Activated T-cell treated with anti-CD3 and anti-CD28 coated beads for 24 hours (primary cell): ENCODE data around the gene C6.

Experiments used
- DNase-seq: peaks from one replicate; pipeline ENCODE4 v3.0.0-alpha.2; 2020; ENCODE audit warnings: low read depth

C6 gene

DNA sequence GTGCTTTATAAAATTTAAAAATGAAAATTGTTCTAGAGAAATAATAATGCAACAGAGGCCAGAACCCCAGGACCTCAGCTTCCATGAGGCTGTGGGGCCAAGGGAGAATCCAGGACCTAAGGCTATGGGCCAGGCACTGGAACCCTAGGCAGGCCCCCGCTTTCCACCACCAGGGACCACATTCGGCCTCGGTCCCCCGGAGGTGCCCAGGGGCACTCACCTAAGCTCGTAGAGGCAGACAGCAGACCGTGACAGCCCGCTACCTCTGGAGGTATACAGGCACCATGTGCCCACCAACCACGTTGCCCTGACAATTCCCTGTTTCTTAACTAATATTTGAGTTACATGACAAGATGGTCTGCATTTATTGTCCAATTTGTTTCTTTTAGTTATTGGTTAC lies 92.7 kb downstream of the C6 start:
- no peak for DNase-seq

DNA sequence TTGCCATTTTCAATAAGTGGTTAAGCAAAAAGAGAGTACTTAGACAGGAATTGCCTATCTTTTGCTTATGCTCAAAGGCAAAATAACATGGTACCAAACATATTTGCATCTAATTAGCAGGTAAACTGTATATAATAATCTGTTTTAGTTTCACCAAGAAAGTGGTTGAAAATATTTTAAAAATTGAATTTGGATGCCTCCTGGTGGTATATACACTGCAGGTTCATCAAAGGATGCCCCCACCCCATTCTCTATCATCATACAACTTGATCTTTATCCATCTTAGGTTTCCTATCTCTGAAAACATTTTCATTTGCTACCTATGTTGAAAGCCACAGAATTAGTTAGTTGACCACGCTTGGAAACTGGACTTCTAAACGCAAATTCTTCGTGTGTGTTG lies 95.2 kb downstream of the C6 start:
- no peak for DNase-seq

DNA sequence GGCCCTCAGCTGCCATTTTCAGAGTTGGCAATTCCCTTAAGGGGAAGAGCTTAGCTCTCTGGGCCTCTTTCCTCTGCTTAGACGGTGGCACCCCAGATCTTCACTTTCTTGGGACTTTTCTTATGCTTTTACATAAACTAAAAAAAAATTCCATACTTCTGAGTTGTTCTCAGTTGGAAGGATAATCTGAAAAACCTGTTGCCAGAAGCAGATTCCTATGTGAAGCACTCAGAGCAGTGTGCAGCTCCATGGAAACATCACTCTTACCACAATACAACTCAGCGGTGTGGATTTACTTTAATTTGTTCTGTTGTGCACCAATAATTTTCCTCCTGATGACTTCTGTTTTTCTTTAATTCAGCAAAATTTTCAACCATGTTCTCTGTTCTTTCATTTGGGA lies 98.1 kb downstream of the C6 start:
- DNase-seq, result no peak

DNA sequence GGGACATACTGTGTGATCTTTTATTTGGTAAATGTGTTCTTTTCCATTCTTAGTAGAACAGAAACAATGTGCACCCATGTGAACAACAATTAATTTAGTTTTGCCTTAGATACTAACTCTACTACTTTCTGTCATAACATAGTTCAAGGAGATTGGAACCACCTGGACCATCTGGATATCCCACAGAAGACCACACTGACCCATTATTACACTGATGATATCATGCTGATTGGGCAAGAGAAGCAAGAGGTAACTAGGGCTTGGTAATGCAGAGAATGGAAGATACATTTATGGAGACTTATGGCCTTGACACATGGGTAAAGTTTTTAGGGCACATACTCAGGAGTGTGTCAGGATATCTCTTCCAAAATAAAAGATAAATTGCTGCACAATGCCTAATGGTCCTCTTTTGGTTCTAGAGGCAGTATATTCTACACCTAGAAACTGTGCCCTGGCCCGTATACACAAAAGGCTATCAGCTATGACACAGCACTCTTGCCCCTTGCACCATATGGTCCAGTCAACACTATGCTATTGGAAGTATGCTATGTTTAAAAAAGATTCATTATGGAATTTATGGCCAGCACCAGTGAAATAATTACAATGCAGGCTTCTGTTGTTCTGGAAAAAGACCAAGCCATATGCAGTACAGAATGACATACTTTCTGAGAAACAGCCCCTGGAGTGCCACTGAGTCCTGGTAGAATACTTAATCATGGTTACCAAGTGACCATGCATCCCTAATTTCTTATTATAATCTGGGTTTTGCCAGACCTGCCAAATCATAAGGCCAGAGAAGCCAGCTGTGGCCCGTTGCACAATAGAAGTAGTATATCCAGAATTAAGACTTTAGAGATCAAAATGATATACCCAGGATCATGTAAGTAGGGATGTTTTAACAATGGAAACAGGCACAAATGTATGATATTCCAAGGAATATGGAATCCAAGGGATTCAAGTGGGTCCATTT lies 100.6 kb downstream of the C6 start:
- DNase-seq, result no peak

DNA sequence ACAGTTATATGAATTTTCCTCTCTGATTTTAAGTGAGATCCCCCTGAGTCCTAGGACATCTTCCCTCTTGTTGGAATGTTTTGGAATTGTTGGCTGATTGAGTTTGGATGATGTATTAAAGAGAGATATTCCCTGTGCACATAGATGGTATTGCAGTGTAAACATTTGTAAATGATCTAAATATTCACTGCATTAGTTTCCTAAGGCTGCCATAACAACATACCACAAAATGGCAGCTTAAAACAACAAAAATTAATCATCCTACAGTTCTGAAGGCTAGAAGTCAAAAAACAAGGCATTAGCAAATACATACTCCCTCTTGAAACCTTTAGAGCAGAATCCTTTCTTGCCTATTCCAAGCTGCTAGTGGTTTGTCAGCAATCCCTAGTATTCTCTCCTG lies 104.1 kb downstream of the C6 start:
- DNase-seq, result no peak

DNA sequence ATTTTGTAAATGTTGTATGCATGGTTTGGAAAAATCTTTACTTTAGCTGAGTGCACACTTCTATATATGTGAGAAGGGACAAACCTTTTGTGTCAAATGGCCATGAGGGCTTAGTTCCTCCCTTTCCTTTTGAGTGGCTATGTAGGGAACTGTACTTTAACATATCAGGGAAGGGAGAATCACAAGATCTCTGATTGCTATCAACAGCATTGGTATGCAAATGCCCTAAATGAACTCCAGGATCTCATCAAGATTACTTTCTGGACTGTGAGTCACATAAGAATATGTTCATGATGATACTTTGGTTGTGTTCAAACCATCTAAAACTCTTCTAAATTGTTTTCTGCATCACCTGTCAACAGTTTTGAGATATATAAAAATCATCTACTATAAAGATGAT lies 111.0 kb downstream of the C6 start:
- DNase-seq, result no peak

DNA sequence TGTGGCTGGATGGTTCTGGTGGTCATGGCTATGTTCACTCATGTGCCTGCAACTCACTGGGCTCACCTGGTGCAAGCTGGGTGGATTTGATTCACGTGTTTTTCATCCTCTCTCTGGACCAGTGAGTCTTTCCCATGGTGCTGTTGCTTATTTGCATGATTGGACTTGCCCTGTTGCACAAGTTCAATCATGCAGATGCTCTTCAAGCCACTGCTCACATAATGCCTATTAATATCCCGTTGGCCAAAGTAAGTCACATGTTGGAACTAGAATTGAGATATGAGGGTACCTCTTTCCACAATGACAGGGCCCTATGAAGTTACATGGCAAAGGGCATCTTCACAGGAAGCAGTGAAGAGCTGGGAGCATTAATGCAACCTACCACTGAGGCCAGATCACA lies 115.7 kb downstream of the C6 start:
- no peak for DNase-seq

DNA sequence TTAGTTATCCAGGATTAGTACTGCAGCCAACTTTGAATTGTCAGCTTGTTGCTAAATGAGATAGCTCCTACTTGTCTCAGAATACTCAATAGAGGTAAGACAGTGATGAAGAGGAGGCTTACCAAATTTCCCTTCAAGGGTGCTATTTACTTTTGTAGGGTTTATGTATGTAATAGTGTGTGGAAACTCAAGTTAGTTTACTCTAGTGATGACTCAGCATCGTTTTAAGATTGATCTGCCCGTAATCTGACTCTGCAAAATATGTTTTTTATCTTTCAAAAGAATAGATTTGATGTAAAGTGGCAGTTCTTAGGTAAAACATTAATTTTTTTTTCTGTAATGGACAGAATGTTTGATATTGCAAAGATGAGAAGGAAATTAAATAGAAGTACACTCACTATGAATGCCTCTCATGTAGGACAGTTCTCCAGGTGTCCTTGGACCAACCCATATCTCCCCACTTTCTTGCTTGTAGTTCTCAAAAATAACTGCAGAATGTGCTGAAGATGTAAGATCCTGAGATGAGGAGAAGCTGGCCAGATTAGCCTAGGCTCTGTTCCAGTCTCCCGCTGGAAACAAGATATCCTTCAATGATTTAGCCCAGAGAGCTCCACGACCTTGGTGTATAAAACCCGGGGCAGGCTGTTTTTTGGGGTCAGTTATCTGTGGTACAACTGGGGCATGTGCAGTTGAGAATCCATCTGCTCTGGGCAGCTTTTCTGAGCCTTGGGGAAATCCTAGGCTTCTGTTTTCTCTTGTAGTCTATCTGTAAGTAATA lies 117.8 kb downstream of the C6 start:
- no peak for DNase-seq

DNA sequence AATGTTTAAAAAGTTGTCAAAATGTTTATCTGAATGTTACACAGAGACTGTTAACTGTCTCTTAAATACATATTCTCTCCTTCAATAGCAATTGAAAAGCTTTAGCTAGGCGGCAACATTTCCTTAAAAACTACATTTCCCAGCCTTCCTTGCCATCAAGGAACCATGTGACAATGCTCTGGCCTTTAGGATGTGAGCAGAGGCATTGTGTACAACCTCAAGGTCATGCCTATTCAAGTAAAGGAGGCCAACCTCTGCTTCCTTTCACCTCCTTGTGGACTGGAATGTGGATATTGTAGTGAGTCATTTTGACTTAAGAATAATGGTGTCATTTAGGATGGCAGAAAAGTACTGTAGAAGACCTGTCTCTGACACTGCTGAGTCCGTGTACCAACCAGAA lies 118.5 kb downstream of the C6 start:
- DNase-seq, result no peak

DNA sequence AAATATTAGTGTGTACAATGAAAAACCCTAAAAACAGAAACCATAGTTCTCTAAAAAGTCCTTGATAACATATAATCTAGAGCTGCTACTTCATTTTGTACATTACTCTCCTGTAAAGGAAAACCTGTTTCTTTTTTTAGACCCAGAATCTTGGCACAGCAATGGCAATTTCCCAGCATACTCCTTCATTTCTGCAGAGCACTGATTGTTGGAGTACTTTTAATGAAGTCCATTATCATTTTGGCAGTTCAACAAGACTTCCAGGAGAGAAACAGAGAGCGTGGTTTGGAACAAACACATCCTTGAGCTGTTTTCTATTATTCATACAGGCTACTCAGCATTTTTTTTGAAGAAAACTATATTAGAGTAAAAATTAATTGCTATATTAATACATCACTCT lies 119.5 kb downstream of the C6 start:
- no peak for DNase-seq
